HepG2 (cell line): ENCODE data around the gene REC114. TPM values are rescaled to one million over a fixed set of nuclear protein-coding genes. Genes with fewer than 3 reads are reported as not detected.
A peak's percentile ranks its signal among the peaks of the same experiment; 100 is the strongest.

Source experiments
- ATAC-seq: fragments of 200-7000 bp; cut with Tn5 transposase; 3 replicates; pipeline ENCODE4 v1.9.1; 2020; ENCODE audit warnings: mild to moderate bottlenecking, moderate library complexity
- BruUV-seq: library from RNA; stranded (reverse); fragments of 400-500 nt; replicated peaks from 2 replicates; lab custom pipeline; 2021; lab: Mats Ljungman, UMichigan
- CTCF ChIA-PET: fragments of 300-600 bp; formaldehyde crosslinking; extraction: SDS; loops from one replicate; lab custom pipeline; 2021; ENCODE audit warnings: low total read pairs, inconsistent platforms, low intra/inter-chr PET ratio; lab: Yijun Ruan, JAX
- POLR2A ChIA-PET: fragments of 350-600 bp; sonication (Branson Sonifier 250); formaldehyde crosslinking; loops from one replicate; lab custom pipeline; 2020; ENCODE audit warnings: antibody characterized with exemption, inconsistent platforms; lab: Yijun Ruan, JAX
- DNase-seq: peaks from one replicate; pipeline ENCODE4 v3.0.0-alpha.2; 2015; ENCODE audit warnings: low spot score
- FAIRE-seq: peaks from 3 replicates; lab custom pipeline; 2011; peaks lifted over from hg19 to GRCh38; lab: Jason Lieb, UNC
- H2AFZ ChIP-seq: one replicate; pipeline ENCODE4 v1.6.1; 2011; ENCODE audit warnings: low read length, inconsistent platforms
- H3K27ac ChIP-seq: fragments of 300-600 bp; 3 replicates; pipeline ENCODE4 v1.8.0; 2011; ENCODE audit warnings: mixed run types, mild to moderate bottlenecking, mixed read lengths, low read length, inconsistent platforms; ENCODE audit not compliant: insufficient read depth; ENCODE audit errors: extremely low read length
- H3K27me3 ChIP-seq, 2 experiments: fragments of 200-600 bp in 1 of 2; 2 replicates in 1 of 2; 3 replicates in 1 of 2; pipeline versions ENCODE4 v1.6.0 to v1.8.0; 2011; ENCODE audit warnings: low read length in 2 of 2, mild to moderate bottlenecking in 2 of 2, moderate library complexity in 2 of 2, inconsistent platforms in 1 of 2; ENCODE audit not compliant: insufficient read depth in 2 of 2, control insufficient read depth in 1 of 2
- H3K36me3 ChIP-seq, 2 experiments: fragments of 200-600 bp in 1 of 2; replicated peaks in 1 of 2; 2 replicates in 1 of 2; 3 replicates in 1 of 2; pipeline versions ENCODE4 v1.5.1 to v1.8.0; 2011; ENCODE audit warnings: low read length in 2 of 2, inconsistent platforms in 1 of 2; ENCODE audit not compliant: insufficient read depth in 2 of 2, control insufficient read depth in 1 of 2
- H3K4me1 ChIP-seq: 2 replicates; pipeline ENCODE4 v1.5.1; 2012; ENCODE audit warnings: low read length, inconsistent platforms; ENCODE audit not compliant: insufficient read depth
- H3K4me2 ChIP-seq: 2 replicates; pipeline ENCODE4 v1.6.0; 2011; ENCODE audit warnings: low read depth, low read length, inconsistent platforms
- H3K4me3 ChIP-seq, 3 experiments: fragments of 200-600 bp in 1 of 3; sonication (generic), shearing (Covaris generic) in 1 of 3; replicated peaks in 1 of 3; 2 replicates each; pipeline ENCODE4 v1.5.1; 2011 to 2016; ENCODE audit warnings: low read length in 3 of 3, inconsistent platforms in 2 of 3, low read depth in 2 of 3, mild to moderate bottlenecking in 2 of 3, control low read depth in 1 of 3, mixed read lengths in 1 of 3; ENCODE audit not compliant: insufficient read depth in 1 of 3
- H3K79me2 ChIP-seq: one replicate; pipeline ENCODE4 v1.6.1; 2011; ENCODE audit warnings: low read length, inconsistent platforms; ENCODE audit not compliant: insufficient read depth
- H3K9ac ChIP-seq: 2 replicates; pipeline ENCODE4 v1.6.0; 2011; ENCODE audit warnings: mild to moderate bottlenecking, low read depth, low read length, inconsistent platforms; ENCODE audit not compliant: insufficient read depth
- H3K9me3 ChIP-seq: 2 replicates; pipeline ENCODE4 v1.5.1; 2012; ENCODE audit warnings: mild to moderate bottlenecking, low read length
- H4K20me1 ChIP-seq: 2 replicates; pipeline ENCODE4 v1.6.0; 2011; ENCODE audit warnings: inconsistent platforms, mild to moderate bottlenecking, low read length, moderate library complexity; ENCODE audit not compliant: insufficient read depth
- AKNA ChIP-seq: sonication (generic); formaldehyde crosslinking; IDR thresholded peaks from 2 replicates; pipeline ENCODE4 v1.4.0; 2020; ENCODE audit warnings: missing genetic modification reagents, borderline replicate concordance
- KAT2B ChIP-seq: fragments of 150-350 bp; IDR thresholded peaks from 2 replicates; pipeline ENCODE4 v1.6.1; 2014; ENCODE audit warnings: low read depth, low read length, borderline replicate concordance
- LCORL ChIP-seq, 2 experiments: fragments of 450-650 bp in 1 of 2; sonication (generic) in 1 of 2; formaldehyde crosslinking in 1 of 2; IDR thresholded peaks; 2 replicates each; pipeline versions ENCODE4 v1.5.0 to v1.6.1; 2017 to 2020; ENCODE audit warnings: antibody characterized with exemption in 1 of 2, missing genetic modification reagents in 1 of 2
- STAG1 ChIP-seq: sonication (generic); formaldehyde crosslinking; IDR thresholded peaks from 2 replicates; pipeline ENCODE4 v1.4.0; 2020; ENCODE audit warnings: missing genetic modification reagents
- ZBTB21 ChIP-seq: sonication (generic); formaldehyde crosslinking; IDR thresholded peaks from 2 replicates; pipeline ENCODE4 v1.4.0; 2020; ENCODE audit warnings: missing genetic modification reagents
- ZNF12 ChIP-seq: sonication (generic); formaldehyde crosslinking; IDR thresholded peaks from 2 replicates; pipeline ENCODE4 v1.5.0; 2020; ENCODE audit warnings: missing genetic modification reagents
- ZNF256 ChIP-seq: sonication (generic); formaldehyde crosslinking; conservative IDR thresholded peaks from 2 replicates; pipeline ENCODE4 v1.4.0; 2020; ENCODE audit warnings: missing genetic modification reagents
- WGBS: methylation state at CpG from one replicate; pipeline ENCODE4 v1.1.6; 2017; ENCODE audit warnings: low lambda C conversion rate; 5-methylcytosine and 5-hydroxymethylcytosine counted together
- in situ Hi-C: cut with HindIII; loops from 2 replicates; pipeline ENCODE4 v1.10.0; 2017; ENCODE audit warnings: low pct_unique_long_range_greater_than_20kb; ENCODE audit not compliant: extremely low pct_ligation_motif_present
- intact Hi-C: fragments of 100-400 bp; cut with micrococcal nuclease; formaldehyde crosslinking; loops from one replicate; pipeline ENCODE4 v1.10.0; 2022; ENCODE audit not compliant: unreplicated experiment
- polyA plus RNA-seq, 8 experiments: library from polyadenylated mRNA; depleted of rRNA in 3 of 8; stranded (reverse) in 7 of 8; unstranded in 1 of 8; fragments of >200 nt; fragmentation: Illumina TruSeq in 4 of 8; extraction: Trizol in 4 of 8; gene quantifications; 2 replicates each; pipeline versions ENCODE4 v1.2.1 to v1.2.3, GENCODE V29; 2011 to 2016; ENCODE audit warnings: low read depth in 4 of 8, missing spikeins in 1 of 8, mixed read lengths in 1 of 8; ENCODE audit not compliant: insufficient read depth in 1 of 8
- total RNA-seq, 5 experiments: library from RNA; depleted of rRNA; stranded (reverse); fragments of >200 nt; fragmentation: Illumina TruSeq; extraction: Trizol; gene quantifications; 2 replicates each; pipeline ENCODE4 v1.2.3, GENCODE V29; 2016; ENCODE audit warnings: low read depth in 1 of 5

Gene REC114
- total and polyA plus RNA-seq, 2 of the 13 experiments (the other 11 are each of a cell fraction or from before 2014, with no cell fraction given) = not detected

DNA sequence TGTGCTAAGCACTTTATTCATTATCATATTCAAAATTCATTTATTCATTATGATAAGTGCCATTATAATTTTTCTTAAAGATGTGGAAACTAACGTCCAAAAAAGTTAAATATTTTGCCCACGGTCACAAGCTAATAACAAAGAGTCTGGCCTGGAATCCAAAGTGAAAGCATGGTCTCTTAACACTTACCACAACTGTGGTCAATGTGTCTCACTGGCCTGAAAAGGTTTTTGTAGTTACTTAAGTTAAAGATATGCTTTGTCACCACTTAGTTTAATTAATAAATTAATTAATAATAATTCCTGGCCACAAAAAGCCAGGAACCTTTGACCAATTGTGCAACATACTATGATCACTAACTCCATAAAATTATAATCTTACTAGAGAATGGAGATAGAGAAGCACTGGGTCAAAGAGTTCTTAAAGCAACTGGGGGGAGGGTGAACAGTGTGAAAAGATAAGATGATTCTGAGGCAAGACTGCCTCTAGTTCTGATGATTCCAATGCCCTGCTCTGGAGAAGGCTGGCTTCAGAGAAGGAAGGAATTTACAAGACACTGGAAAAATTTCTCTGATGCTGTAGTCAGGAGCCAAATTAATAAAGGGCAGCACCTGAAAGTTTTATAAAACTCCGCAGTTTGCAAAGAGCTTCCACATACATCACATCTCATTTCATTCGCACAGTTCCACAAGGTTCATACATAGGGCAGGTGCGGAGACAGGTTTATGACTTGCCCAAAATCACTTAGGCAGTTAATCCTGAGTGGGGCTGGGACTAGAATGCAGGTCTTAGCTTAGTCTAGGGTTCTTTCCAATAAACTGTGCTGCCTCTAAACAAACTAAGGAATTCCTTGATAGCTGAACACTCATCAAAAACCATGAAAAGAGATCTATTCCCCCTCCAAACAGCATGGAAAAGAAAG lies 157.7 kb downstream of the REC114 start (continued):
- TF ChIP-seq AKNA (CRISPR knock-in tag) = no peak
- TF ChIP-seq ZBTB21 (CRISPR knock-in tag) = no peak

- 61% methylated on average over 7 of the region's 7 CpGs for WGBS
- peaks cover 54% of the 10 kb centered on the region for H3K4me1 ChIP-seq
- H3K9ac ChIP-seq = 0 out of 2 replicates have a peak overlapping the region, but pooled peaks have one; percentile 5
- peak overlapping the region; percentile 21 for H3K27ac ChIP-seq
- H3K36me3 ChIP-seq = no peaks in the 10 kb centered on the region; a peak in 1 of 5 replicates
- peak; percentile 33 for DNase-seq
- peak; percentile 34 for FAIRE-seq
- peaks cover 28% of the 10 kb centered on the region for H4K20me1 ChIP-seq
- ATAC-seq = peak; percentile 91
- BruUV-seq = no TSS peak
- ChIA-PET CTCF (no interaction called here), POLR2A (interaction anchor here (1.5 to 2.6 kb wide), 2 partner anchors 29 to 32 kb away, joined by 7 to 16 read pairs; partner anchors contain the start of gene NPTN)
- intact Hi-C loops (no loop called here), in situ Hi-C loops (no loop called here)
- H2AFZ ChIP-seq = no peak overlapping the region
- H3K4me3 ChIP-seq = 0 out of 6 replicates have a peak overlapping the region, but pooled peaks of 1 of the 3 experiments have one; percentile 5
- H3K27me3 ChIP-seq = no peaks in the 10 kb centered on the region
- H3K79me2 ChIP-seq = peaks cover 91% of the 10 kb centered on the region
- no peaks in the 10 kb centered on the region for H3K9me3 ChIP-seq
- H3K4me2 ChIP-seq = peak overlapping the region; percentile 38
- TF ChIP-seq STAG1 (CRISPR knock-in tag) (no peak), ZNF256 (CRISPR knock-in tag) (peak; percentile 48; the same call in 1 of the 2 replicates), KAT2B (no peak), LCORL (IDR thresholded peaks at IDR 0.05) (0 out of 2 replicates have a peak, but pooled peaks have one; percentile 19), LCORL (CRISPR knock-in tag; IDR thresholded peaks at IDR 0.05) (peak; percentile 60; the same call in 1 of the 2 replicates), ZNF12 (peak; percentile 37; the same call in 1 of the 2 replicates)
These were observed 158.8 kb downstream of the REC114 start for GRCh38 chr15:73601451-73602445.
